GM12801 (cell line): ENCODE data around the gene TUT1.

Experiments
- CTCF ChIP-seq: IDR thresholded peaks from one replicate; pipeline ENCODE4 v1.5.1; 2011; ENCODE audit warnings: control low read depth; ENCODE audit not compliant: insufficient read length; ENCODE audit errors: extremely low read depth

Gene TUT1

GRCh38 chr11:62608776-62609175 is 17.5 kb upstream of the TUT1 start:
- no peak for TF ChIP-seq CTCF

- TF ChIP-seq CTCF = no peak
Observed at GRCh38 chr11:62607714-62608113, 16.4 kb upstream of the TUT1 start.

- no peak for TF ChIP-seq CTCF
Observed at GRCh38 chr11:62605902-62606301, 14.6 kb upstream of the TUT1 start.

GRCh38 chr11:62605467-62605866 is 14.1 kb upstream of the TUT1 start:
- TF ChIP-seq CTCF = no peak

- no peak for TF ChIP-seq CTCF
Observed at GRCh38 chr11:62604460-62605120, 13.3 kb upstream of the TUT1 start.

GRCh38 chr11:62603776-62604299 is 12.5 kb upstream of the TUT1 start:
- no peak for TF ChIP-seq CTCF

GRCh38 chr11:62603072-62603408 is 11.7 kb upstream of the TUT1 start:
- no peak for TF ChIP-seq CTCF
